HG03097 (cell line): ENCODE data around the gene NXF3.
"Not testable (repeated sequence)": the region's sequence is repeated elsewhere in the genome, so short reads cannot be mapped to it uniquely, and the experiment has no call there.

ENCODE experiments used
- ATAC-seq: cut with Tn5 transposase; IDR thresholded peaks from one replicate; pipeline ENCODE4 v1.9.1; 2021; ENCODE audit not compliant: unreplicated experiment, low FRiP score

NXF3 gene

GRCh38 chrX:103052625-103053024, 40.3 kb downstream of the NXF3 start:
- ATAC-seq: no peak

DNA sequence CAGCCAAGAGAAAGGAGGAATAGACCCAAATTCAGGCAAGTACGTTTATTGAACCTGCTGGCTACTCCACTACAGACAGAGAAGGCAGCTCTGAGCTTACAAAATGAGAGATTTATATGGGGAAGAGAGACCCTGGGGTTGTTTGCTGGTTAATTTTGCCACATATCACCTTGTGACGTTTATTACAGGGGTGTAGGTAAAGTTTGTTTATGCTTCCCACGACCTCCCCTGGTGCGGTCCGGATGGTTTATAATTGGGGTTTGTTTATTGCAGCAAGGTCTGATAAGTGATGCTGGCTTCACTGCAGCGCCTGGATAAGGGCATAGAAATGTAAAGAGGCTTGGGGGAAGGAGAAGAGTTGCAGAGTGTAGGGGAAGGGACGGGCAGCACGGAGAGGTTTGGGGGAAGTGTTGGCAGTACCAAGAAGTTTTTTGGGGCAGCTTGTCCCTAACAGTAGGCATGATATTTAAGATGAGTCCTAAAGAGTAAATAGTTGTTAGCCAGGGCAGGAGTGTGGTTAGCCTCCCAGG, 41.6 kb downstream of the NXF3 start:
- no peak for ATAC-seq

- not testable (repeated sequence) for ATAC-seq
Measured at GRCh38 chrX:103033371-103033770, 59.6 kb downstream of the NXF3 start.
